Measurements from ENCODE around the gene CKS2. TPM values are rescaled to one million over a fixed set of nuclear protein-coding genes. Genes with fewer than 3 reads are reported as not detected.
A peak's percentile ranks its signal among the peaks of the same experiment; 100 is the strongest.
"Not testable (repeated sequence)": the region's sequence is repeated elsewhere in the genome, so short reads cannot be mapped to it uniquely, and the experiment has no call there.

The CKS2 gene
- total RNA-seq: 97.0 and 275 TPM in 2 replicates

- peak; percentile 99 for DNase-seq (ENCODE audit: low read depth, low spot score)
These were observed at the start of gene CKS2 for GRCh38 chr9:89310475-89311345. CKS2 (plus strand) TSS chr9:89311195; CDS start chr9:89311293, 98 bp downstream.

GRCh38 chr9:89273528-89274279 is 37.3 kb upstream of the CKS2 start:
- DNase-seq (ENCODE audit: low read depth, low spot score): no peak

DNA sequence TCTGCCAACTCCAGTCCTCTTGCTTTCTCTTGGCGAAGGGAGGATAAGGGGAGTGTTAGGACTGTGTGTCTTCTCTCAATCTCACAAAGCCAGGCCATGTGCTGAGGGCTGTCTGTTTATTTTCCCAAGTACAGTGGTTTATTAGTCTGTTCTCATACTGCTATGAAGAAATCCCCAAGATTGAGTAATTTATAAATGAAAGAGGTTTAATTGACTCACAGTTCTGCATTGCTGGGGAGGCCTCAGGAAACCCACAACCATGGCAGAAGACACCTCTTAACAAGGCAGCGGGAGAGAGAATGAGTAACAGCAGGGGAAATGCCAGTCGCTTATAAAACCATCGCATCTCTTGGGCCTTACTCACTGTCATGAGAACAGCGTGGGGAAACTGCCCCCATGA is 36.2 kb upstream of the CKS2 start:
- no peak for DNase-seq (ENCODE audit: low read depth, low spot score)

GRCh38 chr9:89276040-89276439 is 35.0 kb upstream of the CKS2 start:
- DNase-seq (ENCODE audit: low read depth, low spot score): not testable (repeated sequence)

DNA sequence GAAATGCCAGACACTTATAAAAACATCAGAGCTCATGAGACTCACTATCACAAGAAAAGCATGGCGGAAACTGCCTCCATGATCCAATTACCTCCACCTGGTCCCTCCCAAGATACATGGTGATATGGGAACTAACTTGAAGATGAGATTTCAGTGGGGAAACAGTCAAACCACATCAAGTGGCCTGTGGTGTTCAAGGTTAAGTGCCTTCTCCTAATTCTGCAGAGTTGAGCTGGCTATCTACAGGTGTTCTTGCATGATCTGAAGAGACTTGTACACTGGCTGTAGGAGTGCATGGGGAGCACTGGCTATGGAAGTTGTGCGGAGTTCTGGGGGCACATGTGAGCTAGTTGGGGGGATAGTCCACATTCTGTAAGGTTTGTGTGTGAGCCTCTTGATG is 34.0 kb upstream of the CKS2 start:
- DNase-seq (ENCODE audit: low read depth, low spot score): no peak

GRCh38 chr9:89277454-89277853 is 33.5 kb upstream of the CKS2 start:
- DNase-seq (ENCODE audit: low read depth, low spot score): no peak

- DNase-seq (ENCODE audit: low read depth, low spot score): no peak
These were observed 32.4 kb upstream of the CKS2 start for GRCh38 chr9:89278551-89278950.

DNA sequence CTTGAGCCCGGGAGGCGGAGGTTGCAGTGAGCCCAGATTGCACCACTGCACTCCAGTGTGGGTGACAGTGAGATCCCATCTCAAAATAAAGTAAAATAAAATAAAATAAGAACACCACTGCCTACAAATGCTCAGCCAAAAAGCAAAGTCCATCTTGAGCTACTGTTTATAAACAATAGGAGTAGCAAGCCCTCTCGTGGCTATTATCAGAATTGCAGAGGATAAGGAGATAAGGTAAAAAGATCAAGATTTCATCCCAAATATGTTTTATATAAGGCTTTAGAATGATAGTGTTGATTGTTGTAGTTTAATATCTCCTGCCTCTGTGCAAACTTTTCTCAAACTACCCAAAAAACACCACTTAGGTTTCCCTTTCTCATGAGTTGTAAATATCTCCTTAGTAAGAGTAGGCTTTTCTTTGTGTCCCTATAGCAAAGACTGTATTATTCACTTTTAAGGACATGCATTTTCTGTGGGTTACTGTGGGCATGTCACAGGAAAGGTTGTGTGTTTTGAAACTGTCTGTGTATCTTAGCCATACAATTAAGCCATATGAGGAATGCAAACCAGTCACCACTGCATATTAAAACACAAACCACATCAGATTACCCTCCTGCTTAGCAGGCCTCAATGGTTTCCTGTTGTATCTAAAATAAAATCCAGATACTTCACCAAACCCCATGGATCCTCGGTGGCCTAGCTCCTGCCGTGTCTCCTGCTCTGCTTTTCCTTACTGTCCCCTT is 31.8 kb upstream of the CKS2 start:
- no peak for DNase-seq (ENCODE audit: low read depth, low spot score)

DNA sequence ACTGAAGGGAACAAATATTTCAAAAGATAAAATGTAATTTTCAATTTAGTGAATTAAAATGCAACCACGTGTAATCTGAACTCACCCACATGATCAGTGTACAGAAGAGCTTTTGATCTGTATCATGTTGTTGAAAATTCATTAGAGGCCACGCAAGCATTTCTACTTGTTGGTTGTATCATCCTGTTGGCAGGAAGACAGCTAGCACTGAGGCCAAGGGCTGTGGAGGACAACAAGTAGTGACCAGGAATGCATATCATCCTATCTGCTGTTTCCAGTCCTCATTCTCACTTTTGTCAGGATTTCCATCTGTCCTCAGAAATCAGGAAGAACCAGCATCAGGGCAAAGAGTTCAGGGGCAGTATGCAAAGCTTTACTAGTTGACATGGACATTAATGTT is 29.9 kb upstream of the CKS2 start:
- no peak for DNase-seq (ENCODE audit: low read depth, low spot score)

DNA sequence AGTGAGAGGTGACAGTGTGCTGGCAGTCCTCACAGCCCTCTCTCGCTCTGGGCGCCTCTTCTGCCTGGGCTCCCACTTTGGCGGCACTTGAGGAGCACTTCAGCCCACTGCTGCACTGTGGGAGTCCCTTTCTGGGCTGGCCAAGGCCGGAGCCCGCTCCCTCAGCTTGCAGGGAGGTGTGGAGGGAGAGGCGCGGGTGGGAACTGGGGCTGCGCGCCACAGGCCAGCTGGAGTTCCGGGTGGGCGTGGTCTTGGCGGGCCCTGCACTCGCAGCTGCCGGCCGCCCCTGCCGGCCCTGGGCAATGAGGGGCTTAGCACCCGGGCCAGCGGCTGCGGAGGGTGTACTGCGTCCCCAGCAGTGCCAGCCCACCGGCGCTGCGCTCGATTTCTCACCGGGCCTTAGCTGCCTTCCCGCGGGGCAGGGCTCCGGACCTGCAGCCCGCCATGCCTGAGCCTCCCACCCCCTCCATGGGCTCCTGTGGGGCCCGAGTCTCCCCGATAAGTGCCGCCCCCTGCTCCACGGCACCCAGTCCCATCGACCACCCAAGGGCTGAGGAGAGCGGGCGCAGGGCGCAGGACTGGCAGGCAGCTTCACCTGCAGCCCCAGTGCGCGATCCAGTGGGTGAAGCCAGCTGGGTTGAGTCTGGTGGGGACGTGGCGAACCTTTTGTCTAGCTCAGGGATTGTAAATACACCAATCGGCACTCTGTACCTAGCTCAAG is 28.6 kb upstream of the CKS2 start:
- DNase-seq (ENCODE audit: low read depth, low spot score): not testable (repeated sequence)

- no peak for DNase-seq (ENCODE audit: low read depth, low spot score)
These were observed 26.9 kb upstream of the CKS2 start for GRCh38 chr9:89284076-89284475.

DNA sequence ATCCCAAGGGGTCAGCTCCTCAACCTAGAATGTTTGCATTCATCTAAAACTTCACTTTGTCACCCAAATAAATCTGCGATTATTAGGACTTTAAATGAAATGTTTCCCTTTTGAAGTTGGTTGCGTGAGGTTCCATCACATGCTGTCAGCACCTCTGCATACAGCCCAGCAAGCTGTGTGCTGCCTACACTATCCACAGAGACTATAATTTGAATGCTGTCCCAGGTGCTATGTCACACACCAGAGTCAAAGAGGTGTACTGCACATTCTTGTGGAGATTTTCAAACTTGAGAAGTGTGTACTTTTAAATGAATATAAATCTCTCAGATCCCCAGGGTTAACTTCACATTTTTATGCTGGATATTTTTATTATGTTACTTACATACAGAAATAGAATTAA is 19.3 kb upstream of the CKS2 start:
- DNase-seq (ENCODE audit: low read depth, low spot score): no peak

DNA sequence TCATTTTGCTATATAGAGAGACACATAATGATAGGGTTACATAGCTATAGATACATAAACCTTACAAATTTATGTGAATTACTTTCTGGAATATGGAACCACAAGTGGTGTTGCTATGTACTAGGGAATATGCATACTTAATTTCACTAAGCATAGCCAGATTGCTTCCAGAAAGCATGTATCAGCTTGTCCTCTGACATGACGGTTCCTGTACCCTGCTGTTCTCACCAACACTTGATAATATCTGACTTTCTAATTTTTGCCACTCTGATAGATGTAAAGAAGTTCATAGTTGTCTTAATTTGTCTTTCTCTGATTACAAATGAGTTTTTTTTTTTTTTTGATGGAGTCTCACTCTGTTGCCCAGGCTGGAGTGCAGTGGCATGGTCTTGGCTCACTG is 18.0 kb upstream of the CKS2 start:
- DNase-seq (ENCODE audit: low read depth, low spot score): no peak

GRCh38 chr9:89295400-89295799 is 15.6 kb upstream of the CKS2 start:
- DNase-seq (ENCODE audit: low read depth, low spot score): no peak

- not testable (repeated sequence) for DNase-seq (ENCODE audit: low read depth, low spot score)
These were observed 9.0 kb upstream of the CKS2 start for GRCh38 chr9:89301996-89302395.

DNA sequence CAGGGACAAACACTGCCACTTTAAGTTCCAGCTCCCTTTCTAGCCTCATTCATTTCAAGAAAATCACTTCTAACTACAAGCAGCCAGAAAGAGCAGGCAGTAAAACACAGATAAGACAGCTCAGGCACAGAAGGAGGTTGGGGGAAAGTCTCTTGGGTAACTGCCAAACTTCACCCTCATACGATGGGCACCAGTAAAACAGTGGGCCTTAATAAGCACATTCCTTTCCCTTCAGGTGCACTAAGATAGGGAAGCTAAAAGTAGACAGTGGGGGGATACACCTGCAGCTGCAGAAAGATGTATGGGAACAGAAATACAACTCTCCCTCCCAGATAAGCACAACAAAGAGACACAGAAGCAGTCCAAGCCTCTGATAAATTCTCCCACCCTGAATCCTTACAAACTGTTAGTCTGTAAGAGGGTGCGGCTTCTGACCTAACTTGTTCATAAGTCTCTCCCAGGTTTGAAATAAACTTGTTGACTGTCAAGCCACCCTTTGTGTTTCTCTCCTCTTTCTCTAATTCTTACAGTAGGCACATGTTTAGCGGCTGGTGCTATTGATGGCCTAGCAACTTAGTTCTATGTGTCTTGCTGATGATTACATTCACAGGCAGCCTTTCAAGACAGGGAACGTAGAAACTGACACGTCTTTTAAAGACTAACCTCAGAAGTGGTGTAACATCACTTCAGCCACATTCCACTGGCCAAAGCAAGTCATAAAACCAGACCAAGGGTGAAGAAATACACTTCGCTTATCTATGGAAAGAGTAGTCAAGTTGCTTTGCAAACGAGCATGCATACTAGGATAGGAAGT is 6.8 kb upstream of the CKS2 start:
- DNase-seq (ENCODE audit: low read depth, low spot score): no peak

DNA sequence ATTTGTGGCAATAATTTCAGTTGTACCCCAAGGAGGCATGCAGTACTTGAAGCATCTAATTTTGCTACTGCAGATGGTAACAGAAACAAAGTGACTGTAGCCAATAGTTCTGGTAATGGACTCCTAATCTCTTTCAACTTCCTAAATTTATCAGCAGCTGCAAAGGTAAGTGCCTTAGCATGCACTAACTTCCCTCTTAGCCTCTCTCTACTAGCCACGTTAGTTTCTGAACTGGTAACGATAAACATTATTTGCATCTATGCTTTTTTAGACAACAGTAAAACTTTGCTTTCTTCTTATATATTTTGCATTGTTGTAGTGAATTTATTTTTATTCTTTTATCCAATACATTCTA is 6.2 kb upstream of the CKS2 start:
- no peak for DNase-seq (ENCODE audit: low read depth, low spot score)

- no peak for DNase-seq (ENCODE audit: low read depth, low spot score)
These were observed 5.1 kb upstream of the CKS2 start for GRCh38 chr9:89305868-89306267.

- DNase-seq (ENCODE audit: low read depth, low spot score): no peak
These were observed 1.8 kb upstream of the CKS2 start for GRCh38 chr9:89309166-89309565.

DNA sequence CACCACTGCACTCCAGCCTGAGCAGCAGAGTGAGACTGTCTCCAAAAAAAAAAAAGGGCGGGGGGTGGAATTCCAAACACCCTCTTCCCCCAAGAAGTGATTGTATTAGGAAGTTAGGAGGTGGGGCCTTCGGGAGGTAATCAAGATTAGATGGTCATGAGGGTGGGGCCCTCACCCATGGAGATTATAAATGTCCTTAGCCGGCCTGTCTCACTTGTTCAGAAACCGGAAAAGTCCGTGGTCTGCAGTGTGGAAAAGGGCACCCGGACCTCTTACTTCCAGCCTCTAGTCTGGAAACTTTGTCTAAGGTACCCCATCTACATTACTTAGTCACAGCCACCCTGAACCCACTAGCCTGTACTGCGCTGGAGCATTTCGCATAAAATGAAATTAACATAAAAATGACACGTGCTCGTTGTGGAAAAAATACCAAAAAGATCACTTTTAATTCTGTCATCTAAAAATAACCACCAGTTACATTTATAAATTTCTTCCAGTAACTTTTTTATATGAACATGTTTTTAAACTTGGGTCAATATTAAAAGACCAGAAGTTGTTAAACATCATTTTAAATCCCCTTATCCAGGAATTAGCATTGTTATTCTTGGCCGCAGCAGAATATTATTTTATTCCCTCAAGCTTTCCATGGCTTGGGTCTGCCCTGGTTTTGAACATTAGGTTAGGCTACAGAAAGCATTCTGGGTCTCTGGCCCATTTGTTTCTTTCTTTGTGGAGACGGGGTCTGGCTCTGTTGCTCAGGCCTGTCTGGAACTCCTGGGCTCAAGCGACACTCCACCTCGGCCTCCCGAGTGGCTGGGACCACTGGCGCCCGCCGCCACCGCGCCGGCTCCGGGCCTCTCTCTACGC is 1.2 kb upstream of the CKS2 start:
- no peak for DNase-seq (ENCODE audit: low read depth, low spot score)
